ENCODE results near the gene PARN. TPM values are rescaled to one million over a fixed set of nuclear protein-coding genes. Genes with fewer than 3 reads are reported as not detected.

Gene PARN
- total and polyA plus RNA-seq, 2 of the 8 experiments (the other 6 are each of a cell fraction or from before 2014, with no cell fraction given): 24.5 to 44.6 TPM

- Histone ChIP-seq H3K27me3 (replicated peaks in 1 of 4; ENCODE audit: control insufficient read depth in 3 of 4, extremely low read depth in 1 of 4, insufficient read depth in 3 of 4, low read length in 3 of 4) (no peaks in the 10 kb centered on the region), H4K5ac (ENCODE audit: insufficient read length, low read depth, low read length) (peak within 1 kb of the TSS; percentile 74), H3K4me3 (ENCODE audit: extremely low read depth in 1 of 4, insufficient read depth in 2 of 4, low read depth in 3 of 4, low read length in 4 of 4) (peak within 1 kb of the TSS; percentile 86 to 98 (median 96)), H2BK20ac (ENCODE audit: low read length) (no peak within 1 kb of the TSS), H3K9ac (replicated peaks in 1 of 4; ENCODE audit: extremely low read depth in 1 of 4, low read depth in 3 of 4, low read length in 3 of 4) (peak within 1 kb of the TSS; percentile 84 to 97 (median 90)), H3K9me3 (ENCODE audit: insufficient read depth in 2 of 2, low read depth in 1 of 2, low read length in 1 of 2) (no peaks in the 10 kb centered on the region), H3K4ac (replicated peaks; ENCODE audit: insufficient read length, low read depth, low read length) (no peak within 1 kb of the TSS), H3K79me1 (ENCODE audit: low read depth, low read length) (no peaks in the 10 kb centered on the region), H3K18ac (ENCODE audit: extremely low read depth, low read length) (peak within 1 kb of the TSS; percentile 40; the same call in 1 of the 2 replicates), H2BK15ac (ENCODE audit: low read length) (no peak within 1 kb of the TSS), H3K36me3 (ENCODE audit: control insufficient read depth in 2 of 4, insufficient read depth in 4 of 4, low read length in 3 of 4) (peaks cover 0 to 10% (median under 1%) of the 10 kb centered on the region in 4 experiments; a peak in 4 of 8 replicates), H2BK12ac (ENCODE audit: low read depth, low read length) (peak within 1 kb of the TSS; percentile 77; the same call in 1 of the 2 replicates), H4K20me1 (replicated peaks in 1 of 2; ENCODE audit: control insufficient read depth in 1 of 2, insufficient read depth in 2 of 2, low read length in 2 of 2) (peaks cover 0 to 2% of the 10 kb centered on the region in 2 experiments), H4K91ac (replicated peaks; ENCODE audit: insufficient read length, low read length) (peak within 1 kb of the TSS; percentile 77), H3K79me2 (ENCODE audit: control insufficient read depth in 1 of 2, insufficient read depth in 2 of 2, low read length in 2 of 2) (peaks cover 7 to 49% of the 10 kb centered on the region in 2 experiments; a peak in 3 of 4 replicates), H3K14ac (ENCODE audit: insufficient read length) (no peak within 1 kb of the TSS), H3K27ac (ENCODE audit: low read depth, low read length) (peak within 1 kb of the TSS; percentile 86), H4K8ac (ENCODE audit: extremely low read depth, insufficient read depth, low read length) (peak within 1 kb of the TSS; percentile 90; the same call in 1 of the 2 replicates), H2AK5ac (ENCODE audit: low read depth, low read length) (peak within 1 kb of the TSS; percentile 84), H2AFZ (ENCODE audit: low read length) (no peak within 1 kb of the TSS), H3K23ac (ENCODE audit: insufficient read length) (no peak within 1 kb of the TSS), H3K23me2 (ENCODE audit: low read depth, low read length) (peaks cover 8% of the 10 kb centered on the region), H3K4me1 (replicated peaks in 1 of 4; ENCODE audit: control insufficient read depth in 3 of 4, insufficient read depth in 4 of 4, low read length in 3 of 4) (peaks cover 16 to 23% (median 23%) of the 10 kb centered on the region in 4 experiments), H2BK5ac (ENCODE audit: low read depth, low read length) (peak within 1 kb of the TSS; percentile 96), H3K4me2 (ENCODE audit: insufficient read depth in 1 of 2, low read depth in 2 of 2, low read length in 2 of 2) (peak within 1 kb of the TSS; percentile 89 to 91), H3K56ac (replicated peaks; ENCODE audit: insufficient read length, low read depth, low read length) (peak within 1 kb of the TSS; percentile 70), H2BK120ac (replicated peaks; ENCODE audit: low read depth, low read length) (peak within 1 kb of the TSS; percentile 61)
- DNase-seq (ENCODE audit: low read depth in 1 of 2, low spot score in 2 of 2) (peak; percentile 95 to 98), FAIRE-seq (no peak)
- POLR2A ChIA-PET (ENCODE audit: partially characterized antibody): interaction anchor here (0.8 to 2.5 kb wide), 11 partner anchors 9 to 461 kb away, joined by 3 to 9 read pairs (median 3); partner anchors contain the start of gene RRN3
- CTCF ChIA-PET (ENCODE audit: partially characterized antibody): no interaction called here
- 3% methylated on average over 47 of the region's 69 CpGs; no CpG with 5 or more reads in 1 of the 2 experiments for WGBS, 2 experiments (ENCODE audit: extremely low coverage in 1 of 2, insufficient coverage in 1 of 2, insufficient read length in 1 of 2, insufficient replicate concordance in 2 of 2, low coverage in 1 of 2, low lambda C conversion rate in 2 of 2, missing lambda C conversion rate in 1 of 2)
- TF ChIP-seq YY1 (IDR thresholded peaks at IDR 0.05; ENCODE audit: low read depth, low read length): no peak
- no peak for TF ChIP-seq TEAD4 (IDR thresholded peaks at IDR 0.05; ENCODE audit: low read depth, low read length)
- no peak for TF ChIP-seq ATF2 (IDR thresholded peaks at IDR 0.05; ENCODE audit: low read length)
- TF ChIP-seq SIN3A (conservative IDR thresholded peaks at IDR 0.05 in 1 of 2, IDR thresholded peaks at IDR 0.05 in 1 of 2; ENCODE audit: low read depth in 1 of 2, low read length in 2 of 2): peak; percentile 67 to 85; a peak in 2 of 4 replicates
- TF ChIP-seq POLR2A (IDR thresholded peaks at IDR 0.05; ENCODE audit: control extremely low read depth in 1 of 2, low read depth in 2 of 2, low read length in 2 of 2): peak; percentile 98
- no peak; the same call in 1 of the 2 replicates for TF ChIP-seq CEBPB (IDR thresholded peaks at IDR 0.05; ENCODE audit: low read depth, low read length)
- TF ChIP-seq SIRT6 (IDR thresholded peaks at IDR 0.05; ENCODE audit: low read length): no peak
- TF ChIP-seq RNF2 (IDR thresholded peaks at IDR 0.05; ENCODE audit: borderline replicate concordance, low read depth, low read length, missing control alignments, poor library complexity, severe bottlenecking): no peak
- no peak for TF ChIP-seq KDM1A (IDR thresholded peaks at IDR 0.05; ENCODE audit: borderline replicate concordance, low read length)
These were observed 2.9 kb upstream of the PARN start, which contains the start of gene BFAR for GRCh38 chr16:14632693-14633569. Gene BFAR, plus strand, starts transcription at chr16:14632951. Its CDS starts 11,396 bp downstream, at chr16:14644347.
